ENCODE data around the gene EXT2. TPM values are rescaled to one million over a fixed set of nuclear protein-coding genes. Genes with fewer than 3 reads are reported as not detected.

EXT2 gene
- total RNA-seq, 1 donor from 2014 or later: 75.0 TPM

- no peaks in the 10 kb centered on the region for H3K9me3 Mint-ChIP-seq
- H3K27ac Mint-ChIP-seq: no peak overlapping the region
- no peaks in the 10 kb centered on the region for H3K27me3 Mint-ChIP-seq (ENCODE audit: low read depth)
- peaks cover 39% of the 10 kb centered on the region for H3K4me1 Mint-ChIP-seq
- DNase-seq (ENCODE audit: low spot score in 2 of 2, unreplicated experiment in 2 of 2): no peak
- peaks cover 15% of the 10 kb centered on the region for H3K36me3 Mint-ChIP-seq
- no peak for TF ChIP-seq CTCF (IDR thresholded peaks at IDR 0.05; ENCODE audit: unreplicated experiment)
- H3K4me3 Mint-ChIP-seq: no peak overlapping the region
Observed at GRCh38 chr11:44176546-44177213, 81.2 kb downstream of the EXT2 start.

GRCh38 chr11:44177905-44178304, 82.4 kb downstream of the EXT2 start:
- Mint-ChIP-seq H3K4me3 (no peak overlapping the region), H3K9me3 (no peaks in the 10 kb centered on the region), H3K27me3 (ENCODE audit: low read depth) (no peaks in the 10 kb centered on the region), H3K4me1 (peaks cover 38% of the 10 kb centered on the region), H3K27ac (no peak overlapping the region), H3K36me3 (peaks cover 14% of the 10 kb centered on the region)
- DNase-seq (ENCODE audit: low spot score in 2 of 2, unreplicated experiment in 2 of 2): no peak
- no peak for TF ChIP-seq CTCF (IDR thresholded peaks at IDR 0.05; ENCODE audit: unreplicated experiment)

- TF ChIP-seq CTCF (IDR thresholded peaks at IDR 0.05; ENCODE audit: unreplicated experiment): no peak
- Mint-ChIP-seq H3K27ac (peak overlapping the region; percentile 51), H3K4me3 (no peak overlapping the region), H3K9me3 (no peaks in the 10 kb centered on the region), H3K36me3 (peaks cover 11% of the 10 kb centered on the region), H3K4me1 (peaks cover 38% of the 10 kb centered on the region), H3K27me3 (ENCODE audit: low read depth) (no peaks in the 10 kb centered on the region)
- no peak for DNase-seq (ENCODE audit: low spot score in 2 of 2, unreplicated experiment in 2 of 2)
Observed at GRCh38 chr11:44178381-44178780, 82.9 kb downstream of the EXT2 start.

- no peak overlapping the region for H3K4me3 Mint-ChIP-seq
- peaks cover 7% of the 10 kb centered on the region for H3K36me3 Mint-ChIP-seq
- H3K27me3 Mint-ChIP-seq (ENCODE audit: low read depth): no peaks in the 10 kb centered on the region
- no peak for DNase-seq (ENCODE audit: low spot score in 2 of 2, unreplicated experiment in 2 of 2)
- H3K27ac Mint-ChIP-seq: peak overlapping the region; percentile 33
- H3K9me3 Mint-ChIP-seq: peaks cover 6% of the 10 kb centered on the region
- TF ChIP-seq CTCF (IDR thresholded peaks at IDR 0.05; ENCODE audit: unreplicated experiment): no peak
- peaks cover 38% of the 10 kb centered on the region for H3K4me1 Mint-ChIP-seq
Observed at GRCh38 chr11:44179173-44179572, 83.7 kb downstream of the EXT2 start.

- no peak for TF ChIP-seq CTCF (IDR thresholded peaks at IDR 0.05; ENCODE audit: unreplicated experiment)
- peaks cover 38% of the 10 kb centered on the region for H3K4me1 Mint-ChIP-seq
- no peak overlapping the region for H3K27ac Mint-ChIP-seq
- no peaks in the 10 kb centered on the region for H3K27me3 Mint-ChIP-seq (ENCODE audit: low read depth)
- H3K36me3 Mint-ChIP-seq: peaks cover 12% of the 10 kb centered on the region
- no peak overlapping the region for H3K4me3 Mint-ChIP-seq
- peaks cover 6% of the 10 kb centered on the region for H3K9me3 Mint-ChIP-seq
- no peak for DNase-seq (ENCODE audit: low spot score in 2 of 2, unreplicated experiment in 2 of 2)
Observed at GRCh38 chr11:44180107-44180506, 84.6 kb downstream of the EXT2 start.
